MM.1S (cell line): ENCODE data around the gene LRRC26.

Experiments
- EZH2 ChIP-seq: fragments of 300-600 bp; sonication (generic); optimal IDR thresholded peaks from 2 replicates; pipeline ENCODE3; 2017; ENCODE audit warnings: low read depth, mild to moderate bottlenecking, antibody characterized with exemption, low read length, mixed read lengths
- EZH2phosphoT487 ChIP-seq: fragments of 300-600 bp; sonication (generic); IDR thresholded peaks from 2 replicates; pipeline ENCODE4 v1.6.1; 2018; ENCODE audit warnings: antibody characterized with exemption, low read length
- TF ChIP-seq, protein P1 (sequence below): fragments of 300-600 bp; sonication (generic); IDR thresholded peaks from 2 replicates; pipeline ENCODE4 v1.5.1; 2016; ENCODE audit warnings: antibody characterized with exemption, low read length, mixed read lengths

- TF ChIP-seq, protein P1, sequence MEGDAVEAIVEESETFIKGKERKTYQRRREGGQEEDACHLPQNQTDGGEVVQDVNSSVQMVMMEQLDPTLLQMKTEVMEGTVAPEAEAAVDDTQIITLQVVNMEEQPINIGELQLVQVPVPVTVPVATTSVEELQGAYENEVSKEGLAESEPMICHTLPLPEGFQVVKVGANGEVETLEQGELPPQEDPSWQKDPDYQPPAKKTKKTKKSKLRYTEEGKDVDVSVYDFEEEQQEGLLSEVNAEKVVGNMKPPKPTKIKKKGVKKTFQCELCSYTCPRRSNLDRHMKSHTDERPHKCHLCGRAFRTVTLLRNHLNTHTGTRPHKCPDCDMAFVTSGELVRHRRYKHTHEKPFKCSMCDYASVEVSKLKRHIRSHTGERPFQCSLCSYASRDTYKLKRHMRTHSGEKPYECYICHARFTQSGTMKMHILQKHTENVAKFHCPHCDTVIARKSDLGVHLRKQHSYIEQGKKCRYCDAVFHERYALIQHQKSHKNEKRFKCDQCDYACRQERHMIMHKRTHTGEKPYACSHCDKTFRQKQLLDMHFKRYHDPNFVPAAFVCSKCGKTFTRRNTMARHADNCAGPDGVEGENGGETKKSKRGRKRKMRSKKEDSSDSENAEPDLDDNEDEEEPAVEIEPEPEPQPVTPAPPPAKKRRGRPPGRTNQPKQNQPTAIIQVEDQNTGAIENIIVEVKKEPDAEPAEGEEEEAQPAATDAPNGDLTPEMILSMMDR = no peak
- TF ChIP-seq EZH2phosphoT487 (no peak), EZH2 (no peak)
Observed at GRCh38 chr9:137146527-137146918, 23.3 kb downstream of the LRRC26 start.
